Aorta (tissue), 5 donors: Measurements from ENCODE around the gene NCKAP5. TPM values are rescaled to one million over a fixed set of nuclear protein-coding genes. Genes with fewer than 3 reads are reported as not detected.
"Not testable (repeated sequence)": the region's sequence is repeated elsewhere in the genome, so short reads cannot be mapped to it uniquely, and the experiment has no call there.

ENCODE experiments used
- ATAC-seq: fragments of 200-7000 bp; cut with Tn5 transposase; one replicate; pipeline ENCODE4 v1.9.1; 2022; ENCODE audit warnings: moderate library complexity; ENCODE audit not compliant: low FRiP score
- DNase-seq, 2 donors: peaks; one replicate each; pipeline ENCODE4 v3.0.0-alpha.2; 2020
- H3K27ac ChIP-seq, 2 donors: one replicate each; pipeline ENCODE4 v1.5.1; 2013; ENCODE audit warnings: low read length in 2 of 2, mild to moderate bottlenecking in 2 of 2, moderate library complexity in 2 of 2, control low read depth in 1 of 2, inconsistent platforms in 1 of 2, low read depth in 1 of 2
- H3K27me3 ChIP-seq, 2 donors: one replicate each; pipeline ENCODE4 v1.6.1; 2013; ENCODE audit warnings: control low read depth in 1 of 2, low read length in 1 of 2, mild to moderate bottlenecking in 1 of 2, moderate library complexity in 1 of 2; ENCODE audit not compliant: insufficient read depth in 2 of 2, control insufficient read depth in 1 of 2
- H3K36me3 ChIP-seq, 2 donors: one replicate each; pipeline ENCODE4 v1.6.1; 2013; ENCODE audit warnings: control low read depth in 1 of 2, low read length in 1 of 2, mild to moderate bottlenecking in 1 of 2; ENCODE audit not compliant: insufficient read depth in 2 of 2, control insufficient read depth in 1 of 2
- H3K4me1 ChIP-seq, 2 donors: one replicate each; pipeline ENCODE4 v1.6.1; 2013; ENCODE audit warnings: low read length in 2 of 2, control low read depth in 1 of 2, mild to moderate bottlenecking in 1 of 2, moderate library complexity in 1 of 2; ENCODE audit not compliant: insufficient read depth in 2 of 2, control insufficient read depth in 1 of 2
- H3K4me3 ChIP-seq, 2 donors: one replicate each; pipeline ENCODE4 v1.5.1; 2013; ENCODE audit warnings: low read length in 2 of 2, control low read depth in 1 of 2, mild to moderate bottlenecking in 1 of 2
- H3K9me3 ChIP-seq: one replicate; pipeline ENCODE4 v1.6.1; 2013; ENCODE audit warnings: mild to moderate bottlenecking, low read length; ENCODE audit not compliant: control insufficient read depth
- WGBS, 2 donors: extraction: QIAGEN DNeasy Blood & Tissue Kit; methylation state at CpG; one replicate each; pipeline ENCODE4 v1.1.7; 2013; 5-methylcytosine and 5-hydroxymethylcytosine counted together
- intact Hi-C, 2 donors: fragments of 100-400 bp; cut with DNase I; formaldehyde crosslinking; loops; one replicate each; pipeline versions ENCODE4 v1.14.2 to v1.15.0; 2022
- polyA plus RNA-seq, 2 donors: library from polyadenylated mRNA; stranded (reverse); fragments of 200-250 nt; gene quantifications; one replicate each; pipeline ENCODE4 v1.2.3, GENCODE V29; 2013
- total RNA-seq, 2 donors: library from RNA; stranded (reverse); fragmentation: NEBNext Ultra II Directional; extraction: Animal tissue kit (Norgen Biotek cat#: 25700); gene quantifications; one replicate each; pipeline ENCODE4 v1.2.1, GENCODE V29; 2021
- donor health status: healthy with polysubstance abuse.
- donor health status: Bipolar disorder and iron deficiency.
- donor health status: DM: no; HTN: no; CAD: no.
- donor health status: DM: no; HTN: no; CAD: no.
- donor health status: DM: yes; HTN: yes; CAD: no.

NCKAP5 gene
- total and polyA plus RNA-seq, 4 donors = 0.75 to 7.5 (median 2.4) TPM; not detected in 1

- Histone ChIP-seq H3K27me3 (no peaks in the 10 kb centered on the region), H3K36me3 (no peaks in the 10 kb centered on the region), H3K9me3 (no peaks in the 10 kb centered on the region), H3K27ac (no peak overlapping the region), H3K4me3 (no peak overlapping the region), H3K4me1 (no peaks in the 10 kb centered on the region)
- 95 to 100% methylated on average over 1 of the region's 1 CpG for WGBS, 2 donors
- ATAC-seq (no peak), DNase-seq (no peak)
- intact Hi-C loops = no loop called here
Observed at GRCh38 chr2:133522204-133522603, 46.1 kb downstream of the NCKAP5 start.

DNA sequence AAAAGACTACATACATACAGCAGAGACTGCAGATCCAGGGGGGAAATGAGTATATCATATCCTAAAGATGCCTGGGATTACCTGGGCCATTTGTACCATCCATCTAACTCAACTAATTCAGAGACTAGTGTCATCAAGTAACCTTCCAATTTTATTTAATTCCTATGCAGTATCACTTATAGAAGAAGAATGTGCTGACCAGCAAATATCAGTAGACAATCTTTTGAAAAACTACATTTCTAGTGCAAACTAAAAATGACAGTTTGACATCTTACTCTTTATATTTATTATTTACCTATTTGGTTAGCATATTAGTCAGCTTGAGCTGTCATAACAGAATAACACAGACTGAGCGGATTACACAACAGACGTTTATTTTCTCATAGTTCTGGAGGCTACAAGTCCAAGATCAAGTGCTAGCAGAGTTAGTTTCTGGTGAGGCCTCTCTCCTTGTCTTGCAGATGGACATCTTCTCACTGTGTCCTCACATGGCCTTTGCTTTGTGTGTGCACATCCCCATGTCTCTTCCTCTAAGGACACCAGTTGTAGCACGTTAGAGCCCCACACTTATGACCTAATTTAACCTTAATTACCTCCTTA, 47.0 kb downstream of the NCKAP5 start:
- H3K4me1 ChIP-seq = no peaks in the 10 kb centered on the region
- no peaks in the 10 kb centered on the region for H3K9me3 ChIP-seq
- no peak for DNase-seq
- H3K4me3 ChIP-seq = no peak overlapping the region
- no peak for ATAC-seq
- no peaks in the 10 kb centered on the region for H3K36me3 ChIP-seq
- intact Hi-C loops = no loop called here
- H3K27ac ChIP-seq = no peak overlapping the region
- WGBS, 2 donors = 88 to 90% methylated on average over 3 of the region's 3 CpGs
- no peaks in the 10 kb centered on the region for H3K27me3 ChIP-seq

DNA sequence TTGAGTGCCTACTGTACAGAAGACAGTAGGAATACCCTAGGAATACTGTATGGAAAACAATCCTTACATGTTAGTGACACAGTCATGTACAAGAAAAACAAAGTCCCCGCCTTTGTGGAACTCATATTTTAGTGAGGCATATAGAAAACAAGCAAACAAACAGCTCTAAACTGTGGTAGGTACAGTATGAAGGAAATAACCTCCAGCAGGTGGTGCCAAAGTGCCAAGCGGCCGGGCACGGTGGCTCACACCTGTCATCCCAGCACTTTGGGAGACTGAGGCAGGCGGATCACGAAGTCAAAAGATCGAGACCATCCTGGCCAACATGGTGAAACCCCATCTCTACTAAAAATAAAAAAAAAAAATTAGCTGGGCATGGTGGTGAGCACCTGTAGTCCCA, 48.6 kb downstream of the NCKAP5 start:
- DNase-seq, H3K36me3 ChIP-seq, H3K27me3 ChIP-seq, ATAC-seq, H3K9me3 ChIP-seq, H3K27ac ChIP-seq, H3K4me1 ChIP-seq, H3K4me3 ChIP-seq: not testable (repeated sequence)
- 85 to 88% methylated on average over 7 of the region's 7 CpGs for WGBS, 2 donors
- intact Hi-C loops = loop anchor here in 1 of 2 donors (5.0 kb wide), 1 partner anchor 263 kb away; no protein-coding TSS in a partner anchor

DNA sequence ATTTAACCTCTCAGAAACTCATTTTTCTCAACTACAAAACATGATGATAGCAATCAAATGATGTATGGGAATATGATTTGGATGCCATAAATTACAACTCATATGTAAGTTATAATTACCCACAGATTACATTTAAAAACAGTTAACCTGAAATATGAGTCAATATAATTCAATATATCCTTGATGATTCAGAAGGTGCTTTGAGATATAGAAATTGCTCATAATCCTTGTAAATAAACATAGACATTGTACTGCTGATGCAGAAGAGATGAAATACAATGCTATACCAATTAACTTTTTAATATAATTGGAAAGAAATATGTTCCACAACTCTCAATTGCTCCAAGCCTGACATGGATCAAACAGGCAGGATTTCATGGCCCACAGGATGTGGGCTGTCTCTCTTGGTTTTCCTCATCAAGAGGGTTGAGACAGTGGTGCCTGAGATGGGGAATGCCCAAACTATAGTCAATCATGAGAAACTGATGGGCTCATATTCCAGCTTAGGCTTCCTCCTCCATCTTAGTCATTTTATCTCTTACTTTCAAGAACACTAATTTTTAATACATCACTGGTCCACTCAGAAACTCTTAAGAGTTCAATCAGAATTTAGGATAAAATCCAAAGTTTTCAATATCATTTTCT, 49.4 kb downstream of the NCKAP5 start:
- no peak for DNase-seq
- H3K4me1 ChIP-seq = no peaks in the 10 kb centered on the region
- no peaks in the 10 kb centered on the region for H3K9me3 ChIP-seq
- no peaks in the 10 kb centered on the region for H3K27me3 ChIP-seq
- intact Hi-C loops = loop anchor here in 1 of 2 donors (5.0 kb wide), 1 partner anchor 263 kb away; no protein-coding TSS in a partner anchor
- no peak overlapping the region for H3K27ac ChIP-seq
- no peaks in the 10 kb centered on the region for H3K36me3 ChIP-seq
- no peak for ATAC-seq
- H3K4me3 ChIP-seq = no peak overlapping the region

DNA sequence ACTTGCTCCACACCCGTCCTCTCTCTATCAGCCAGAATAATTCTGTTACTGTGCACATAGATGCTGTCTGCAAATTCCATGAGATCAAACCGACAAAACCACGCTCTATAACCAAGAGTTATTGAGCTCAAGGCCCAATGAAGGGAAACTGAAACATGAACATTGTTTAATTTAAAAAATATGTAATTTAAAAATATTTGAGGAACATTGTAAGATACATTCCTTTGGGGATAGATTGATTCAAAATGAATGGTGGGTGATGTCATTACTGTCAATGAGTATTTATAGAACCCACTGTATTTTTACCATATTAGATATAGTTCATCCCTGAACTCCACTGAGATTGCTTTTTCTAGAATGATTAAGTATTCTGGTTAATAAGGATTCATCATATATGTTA, 50.4 kb downstream of the NCKAP5 start:
- ATAC-seq = no peak
- H3K4me3 ChIP-seq = no peak overlapping the region

GRCh38 chr2:133516405-133517026, 51.7 kb downstream of the NCKAP5 start:
- Histone ChIP-seq H3K9me3 (no peaks in the 10 kb centered on the region), H3K27ac (no peak overlapping the region), H3K4me3 (no peak overlapping the region), H3K4me1 (no peaks in the 10 kb centered on the region), H3K36me3 (no peaks in the 10 kb centered on the region), H3K27me3 (no peaks in the 10 kb centered on the region)
- ATAC-seq (no peak), DNase-seq (no peak)
- intact Hi-C loops = loop anchor here in 1 of 2 donors (5.0 kb wide), 1 partner anchor 266 kb away; no protein-coding TSS in a partner anchor
- 94 to 95% methylated on average over 6 of the region's 6 CpGs for WGBS, 2 donors

More for the DNA sequence above, 50.4 kb downstream of the NCKAP5 start:
- intact Hi-C loops = loop anchor here in 1 of 2 donors (5.0 kb wide), 1 partner anchor 264 kb away; no protein-coding TSS in a partner anchor
- no peak for DNase-seq
- H3K9me3 ChIP-seq = no peaks in the 10 kb centered on the region
- H3K4me1 ChIP-seq = no peaks in the 10 kb centered on the region
- 66 to 81% methylated on average over 3 of the region's 3 CpGs for WGBS, 2 donors
- no peak overlapping the region for H3K27ac ChIP-seq
- H3K36me3 ChIP-seq = no peaks in the 10 kb centered on the region
- H3K27me3 ChIP-seq = no peaks in the 10 kb centered on the region

- WGBS, 2 donors = 87 to 88% methylated on average over 2 of the region's 2 CpGs
- no peak for DNase-seq
- intact Hi-C loops = loop anchor here in 1 of 2 donors (5.0 kb wide), 1 partner anchor 267 kb away; no protein-coding TSS in a partner anchor
Observed at GRCh38 chr2:133515271-133515670, 53.0 kb downstream of the NCKAP5 start.

GRCh38 chr2:133513893-133514292, 54.4 kb downstream of the NCKAP5 start:
- no peaks in the 10 kb centered on the region for H3K27me3 ChIP-seq
- DNase-seq (no peak), ATAC-seq (no peak)
- no peak overlapping the region for H3K27ac ChIP-seq
- intact Hi-C loops = no loop called here
- no peaks in the 10 kb centered on the region for H3K36me3 ChIP-seq
- no peaks in the 10 kb centered on the region for H3K9me3 ChIP-seq
- H3K4me3 ChIP-seq = no peak overlapping the region
- WGBS, 2 donors = 93% methylated on average over 8 of the region's 8 CpGs
- no peaks in the 10 kb centered on the region for H3K4me1 ChIP-seq

More at GRCh38 chr2:133515271-133515670, 53.0 kb downstream of the NCKAP5 start:
- H3K27me3 ChIP-seq = no peaks in the 10 kb centered on the region
- H3K4me1 ChIP-seq = no peaks in the 10 kb centered on the region
- H3K27ac ChIP-seq = no peak overlapping the region
- no peak overlapping the region for H3K4me3 ChIP-seq
- H3K9me3 ChIP-seq = no peaks in the 10 kb centered on the region
- H3K36me3 ChIP-seq = no peaks in the 10 kb centered on the region
- ATAC-seq = no peak
